Neuronal stem cell (in vitro differentiated cells): ENCODE results near the gene RHOXF1.
"Not testable (repeated sequence)": the region's sequence is repeated elsewhere in the genome, so short reads cannot be mapped to it uniquely, and the experiment has no call there.

Source experiments
- DNase-seq: peaks from one replicate; pipeline ENCODE4 v3.0.0-alpha.2; 2013; ENCODE audit warnings: low spot score
- H2AFZ ChIP-seq: one replicate; pipeline ENCODE4 v1.6.1; 2013; ENCODE audit warnings: mild to moderate bottlenecking, low read length, inconsistent platforms
- H2AK5ac ChIP-seq: 2 replicates; pipeline ENCODE4 v1.6.1; 2013; ENCODE audit warnings: low read depth, mild to moderate bottlenecking, inconsistent platforms, low read length, moderate library complexity, mixed read lengths
- H2BK120ac ChIP-seq: 2 replicates; pipeline ENCODE4 v1.6.1; 2013; ENCODE audit warnings: low read depth, mild to moderate bottlenecking, inconsistent platforms, low read length, moderate library complexity, mixed read lengths
- H2BK12ac ChIP-seq: one replicate; pipeline ENCODE4 v1.6.1; 2013; ENCODE audit warnings: low read length, inconsistent platforms
- H2BK15ac ChIP-seq: 2 replicates; pipeline ENCODE4 v1.6.1; 2013; ENCODE audit warnings: mild to moderate bottlenecking, low read length, inconsistent platforms, mixed read lengths
- H2BK5ac ChIP-seq: one replicate; pipeline ENCODE4 v1.6.1; 2013; ENCODE audit warnings: inconsistent platforms, mild to moderate bottlenecking, low read length, moderate library complexity
- H3K14ac ChIP-seq: one replicate; pipeline ENCODE4 v1.6.1; 2013; ENCODE audit warnings: low read length, inconsistent platforms
- H3K18ac ChIP-seq: 2 replicates; pipeline ENCODE4 v1.6.1; 2013; ENCODE audit warnings: low read length, inconsistent platforms
- H3K23ac ChIP-seq: 2 replicates; pipeline ENCODE4 v1.6.1; 2013; ENCODE audit warnings: low read depth, mild to moderate bottlenecking, mixed read lengths, low read length, inconsistent platforms; ENCODE audit not compliant: poor library complexity
- H3K27ac ChIP-seq: replicated peaks from 3 replicates; pipeline ENCODE4 v1.5.1; 2013; ENCODE audit warnings: low read length, inconsistent platforms
- H3K27me3 ChIP-seq, 3 experiments: 2 replicates each; pipeline ENCODE4 v1.6.1; 2013; ENCODE audit warnings: low read length in 3 of 3, mild to moderate bottlenecking in 2 of 3, inconsistent platforms in 1 of 3, low read depth in 1 of 3, mixed read lengths in 1 of 3, moderate library complexity in 1 of 3; ENCODE audit not compliant: control insufficient read depth in 3 of 3, insufficient read depth in 3 of 3
- H3K36me3 ChIP-seq, 2 donors: replicated peaks in 1 of 2; 2 replicates each; pipeline ENCODE4 v1.6.1; 2013; ENCODE audit warnings: low read length in 2 of 2; ENCODE audit not compliant: control insufficient read depth in 2 of 2, insufficient read depth in 2 of 2
- H3K4ac ChIP-seq: 2 replicates; pipeline ENCODE4 v1.6.1; 2013; ENCODE audit warnings: inconsistent platforms, mild to moderate bottlenecking, low read length, moderate library complexity
- H3K4me1 ChIP-seq, 2 donors: 1 replicate in 1 of 2; 2 replicates in 1 of 2; pipeline ENCODE4 v1.6.1; 2013; ENCODE audit warnings: low read length in 2 of 2, low read depth in 1 of 2; ENCODE audit not compliant: control insufficient read depth in 2 of 2, insufficient read depth in 1 of 2
- H3K4me2 ChIP-seq: one replicate; pipeline ENCODE4 v1.6.1; 2013; ENCODE audit warnings: mild to moderate bottlenecking, low read length, inconsistent platforms; ENCODE audit not compliant: insufficient read depth, poor library complexity, severe bottlenecking
- H3K4me3 ChIP-seq, 2 donors: 2 replicates each; pipeline ENCODE4 v1.5.1; 2013; ENCODE audit warnings: low read length in 2 of 2, mild to moderate bottlenecking in 2 of 2, inconsistent platforms in 1 of 2, moderate library complexity in 1 of 2
- H3K79me1 ChIP-seq: one replicate; pipeline ENCODE4 v1.6.1; 2013; ENCODE audit warnings: low read depth, mild to moderate bottlenecking, inconsistent platforms, low read length, moderate library complexity
- H3K9ac ChIP-seq: one replicate; pipeline ENCODE4 v1.6.1; 2013; ENCODE audit warnings: mild to moderate bottlenecking, low read depth, low read length, inconsistent platforms; ENCODE audit not compliant: poor library complexity
- H3K9me3 ChIP-seq, 2 donors: replicated peaks in 1 of 2; 2 replicates each; pipeline versions ENCODE3 to v1.6.1; 2013; ENCODE audit warnings: low read length in 2 of 2, mild to moderate bottlenecking in 2 of 2, inconsistent platforms in 1 of 2, low read depth in 1 of 2, mixed read lengths in 1 of 2, moderate library complexity in 1 of 2; ENCODE audit not compliant: control insufficient read depth in 2 of 2, insufficient read depth in 1 of 2
- H4K8ac ChIP-seq: one replicate; pipeline ENCODE4 v1.6.1; 2013; ENCODE audit warnings: low read depth, mild to moderate bottlenecking, inconsistent platforms, low read length, moderate library complexity
- H4K91ac ChIP-seq: one replicate; pipeline ENCODE4 v1.6.1; 2013; ENCODE audit warnings: low read length, low read depth, mild to moderate bottlenecking, inconsistent platforms; ENCODE audit not compliant: poor library complexity
- WGBS, 2 donors: extraction: QIAGEN DNeasy Blood & Tissue Kit; methylation state at CpG; one replicate each; pipeline ENCODE4 v1.1.7; 2013; ENCODE audit warnings: missing lambda C conversion rate in 2 of 2, mixed read lengths in 1 of 2; ENCODE audit not compliant: insufficient read length in 2 of 2, insufficient replicate concordance in 1 of 2; ENCODE audit errors: extremely low coverage in 2 of 2; 5-methylcytosine and 5-hydroxymethylcytosine counted together

RHOXF1 gene

GRCh38 chrX:120109378-120109777, 6.3 kb downstream of the RHOXF1 start:
- Histone ChIP-seq H3K14ac (no peak overlapping the region), H3K4me2 (no peak overlapping the region), H3K79me1 (no peaks in the 10 kb centered on the region), H2BK120ac (no peak overlapping the region), H2AK5ac (no peak overlapping the region), H3K9ac (no peak overlapping the region), H3K36me3 (no peaks in the 10 kb centered on the region), H2AFZ (no peak overlapping the region), H2BK5ac (no peak overlapping the region), H3K27ac (no peak overlapping the region), H3K4me1 (no peaks in the 10 kb centered on the region), H3K23ac (no peak overlapping the region), H4K8ac (no peak overlapping the region), H2BK15ac (no peak overlapping the region), H3K4ac (no peak overlapping the region), H3K9me3 (no peaks in the 10 kb centered on the region), H3K4me3 (no peak overlapping the region), H3K18ac (no peak overlapping the region), H4K91ac (no peak overlapping the region), H3K27me3 (peaks cover 0 to 5% (median 0%) of the 10 kb centered on the region in 3 experiments), H2BK12ac (no peak overlapping the region)
- no CpG with 5 or more reads among the region's 1 CpG for WGBS, 2 donors
- no peak for DNase-seq

- H3K79me1 ChIP-seq, H2BK5ac ChIP-seq, H3K14ac ChIP-seq, H2BK120ac ChIP-seq, H3K4me1 ChIP-seq, H3K4me2 ChIP-seq, H3K9ac ChIP-seq, H3K23ac ChIP-seq, H4K91ac ChIP-seq, H3K27ac ChIP-seq, H4K8ac ChIP-seq, H3K36me3 ChIP-seq, H2AK5ac ChIP-seq, H3K27me3 ChIP-seq, H2AFZ ChIP-seq, H2BK12ac ChIP-seq, H3K18ac ChIP-seq, H3K4me3 ChIP-seq, H2BK15ac ChIP-seq, H3K9me3 ChIP-seq, DNase-seq, H3K4ac ChIP-seq: not testable (repeated sequence)
- no CpG with 5 or more reads among the region's 2 CpGs for WGBS, 2 donors
Measured at GRCh38 chrX:120104707-120105106, 11.0 kb downstream of the RHOXF1 start.

- not testable (repeated sequence) for H2AFZ ChIP-seq, H2BK12ac ChIP-seq, H3K18ac ChIP-seq, DNase-seq, H3K27ac ChIP-seq, H3K79me1 ChIP-seq, H2BK5ac ChIP-seq, H4K91ac ChIP-seq, H3K36me3 ChIP-seq, H2AK5ac ChIP-seq, H3K4me1 ChIP-seq, H3K9ac ChIP-seq, H3K14ac ChIP-seq, H4K8ac ChIP-seq, H3K4me3 ChIP-seq, H3K23ac ChIP-seq, H3K4me2 ChIP-seq, H3K27me3 ChIP-seq, H2BK120ac ChIP-seq, H2BK15ac ChIP-seq, H3K9me3 ChIP-seq, H3K4ac ChIP-seq
- no CpG with 5 or more reads among the region's 2 CpGs for WGBS, 2 donors
Measured at GRCh38 chrX:120101057-120101456, 14.7 kb downstream of the RHOXF1 start.

- H3K4me1 ChIP-seq: no peaks in the 10 kb centered on the region
- H3K18ac ChIP-seq: no peak overlapping the region
- no peak overlapping the region for H2AK5ac ChIP-seq
- H2AFZ ChIP-seq: no peak overlapping the region
- no peak overlapping the region for H4K91ac ChIP-seq
- no peak overlapping the region for H2BK15ac ChIP-seq
- H3K9ac ChIP-seq: no peak overlapping the region
- H2BK12ac ChIP-seq: no peak overlapping the region
- H3K4ac ChIP-seq: no peak overlapping the region
- no peaks in the 10 kb centered on the region for H3K9me3 ChIP-seq
- H2BK5ac ChIP-seq: no peak overlapping the region
- H3K14ac ChIP-seq: no peak overlapping the region
- H3K4me3 ChIP-seq: no peak overlapping the region
- H2BK120ac ChIP-seq: no peak overlapping the region
- no peaks in the 10 kb centered on the region for H3K36me3 ChIP-seq
- H3K27ac ChIP-seq: no peak overlapping the region
- no peak for DNase-seq
- no peak overlapping the region for H3K23ac ChIP-seq
- H4K8ac ChIP-seq: no peak overlapping the region
- H3K79me1 ChIP-seq: no peaks in the 10 kb centered on the region
- WGBS, 2 donors: no CpG with 5 or more reads among the region's 2 CpGs
- no peaks in the 10 kb centered on the region for H3K27me3 ChIP-seq
- H3K4me2 ChIP-seq: no peak overlapping the region
Measured at GRCh38 chrX:120090208-120090607, 25.5 kb downstream of the RHOXF1 start.
